GM18868 (cell line): ENCODE measurements around the gene GALC.
A peak's percentile ranks its signal among the peaks of the same experiment; 100 is the strongest.

ENCODE experiments used
- ATAC-seq: cut with Tn5 transposase; IDR thresholded peaks from one replicate; pipeline ENCODE4 v1.9.1; 2021; ENCODE audit warnings: mild to moderate bottlenecking, moderate library complexity; ENCODE audit not compliant: unreplicated experiment

Gene GALC

GRCh38 chr14:87888136-87888999, 104.6 kb downstream of the GALC start:
- peak; percentile 87 for ATAC-seq

GRCh38 chr14:87883750-87884149, 109.2 kb downstream of the GALC start:
- ATAC-seq, result no peak
